ENCODE measurements around the gene BANK1.

GRCh38 chr4:102103368-102103767, 312.8 kb downstream of the BANK1 start:
- TF ChIP-seq CTCF (IDR thresholded peaks at IDR 0.05) (no peak), POLR2A (IDR thresholded peaks at IDR 0.05) (no peak)

Measured in upper lobe of left lung (tissue), 4 donors.